HK-2 (cell line): ENCODE data around the gene LIX1L.

Source experiments
- DNase-seq: peaks from one replicate; pipeline ENCODE4 v3.0.0-alpha.2; 2018; ENCODE audit not compliant: unreplicated experiment

Gene LIX1L

GRCh38 chr1:145963265-145964019 is 5.6 kb upstream of the LIX1L start:
- DNase-seq = no peak

DNA sequence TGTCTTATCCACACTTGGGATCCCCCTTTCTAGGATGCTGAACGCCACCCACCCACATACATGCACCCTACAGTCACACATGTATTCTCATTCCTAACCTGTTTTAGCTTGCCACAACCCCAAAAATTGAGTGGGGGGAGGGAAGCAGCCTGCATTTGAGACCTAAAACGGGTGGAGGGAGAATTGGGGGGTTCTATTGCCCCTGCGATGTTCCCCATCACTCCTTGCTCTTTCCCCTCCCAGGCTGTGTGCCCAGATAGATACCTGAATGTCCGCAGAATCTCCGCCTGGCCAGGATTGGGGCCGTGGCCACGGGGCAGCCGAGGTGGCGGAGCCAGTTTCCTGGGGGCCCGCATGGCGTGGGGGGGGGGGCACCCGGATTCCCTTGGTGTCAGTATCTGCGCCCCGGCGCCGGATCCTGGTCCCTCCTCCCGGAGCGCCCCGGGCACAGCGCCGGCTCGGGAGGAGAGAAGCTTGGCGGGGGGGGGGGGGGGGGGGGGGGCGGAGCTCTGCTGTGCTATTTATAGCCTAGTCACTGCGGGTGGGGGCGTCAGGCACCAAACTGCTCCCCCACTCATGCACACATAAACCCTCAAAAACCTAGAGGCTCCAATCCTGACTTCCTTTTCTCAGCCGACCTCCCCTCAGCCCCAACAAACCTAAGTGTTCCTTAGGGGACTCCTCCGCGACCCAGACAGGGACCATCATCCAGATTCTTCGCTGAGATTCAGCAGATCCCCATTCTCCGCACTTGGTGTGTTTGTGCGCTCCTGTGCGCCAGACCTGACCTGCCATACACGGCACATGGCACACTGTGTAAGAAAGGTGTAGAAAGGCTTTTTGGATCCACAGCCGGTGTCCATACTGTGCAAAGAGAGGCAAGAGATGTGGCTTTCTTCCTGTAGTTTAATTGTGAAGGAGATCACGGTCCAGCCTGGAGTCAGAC is 4.6 kb upstream of the LIX1L start:
- DNase-seq = no peak

GRCh38 chr1:145961425-145962156 is 3.8 kb upstream of the LIX1L start:
- no peak for DNase-seq

GRCh38 chr1:145961109-145961424 is 3.2 kb upstream of the LIX1L start:
- DNase-seq = no peak

DNA sequence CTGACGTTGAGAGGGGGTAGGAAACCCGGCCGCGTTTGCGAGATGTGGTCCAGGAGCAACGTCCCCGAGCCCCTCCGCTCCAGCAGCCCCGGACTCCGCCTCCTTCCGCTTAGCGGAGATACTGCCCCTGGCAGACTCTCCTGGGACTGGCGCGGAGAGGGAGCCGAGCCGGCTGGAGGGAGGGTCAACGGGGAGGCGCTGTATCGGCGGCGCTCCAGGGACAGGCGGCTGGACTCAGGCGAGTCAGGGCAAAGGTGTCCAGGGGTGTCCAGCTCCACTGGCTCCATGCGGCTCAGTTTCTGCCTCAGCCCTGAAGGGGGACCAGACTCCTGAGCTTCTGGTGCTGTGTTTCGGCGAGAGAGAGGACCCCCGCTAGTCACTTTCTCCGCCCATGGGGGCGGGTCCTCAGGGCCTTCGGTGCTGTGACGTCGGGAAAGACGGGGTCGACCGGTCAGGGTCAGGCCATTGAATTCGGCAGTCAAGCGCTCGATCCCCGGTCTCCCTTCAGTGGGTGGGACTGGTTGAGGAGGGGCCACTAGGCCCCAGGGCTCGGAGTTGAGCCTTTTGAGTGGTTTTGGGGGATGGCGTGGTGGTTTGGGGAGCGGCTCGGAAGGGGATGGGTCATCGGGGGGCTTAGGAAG is 2.8 kb upstream of the LIX1L start:
- no peak for DNase-seq

- no peak for DNase-seq
These were observed 2.2 kb upstream of the LIX1L start for GRCh38 chr1:145959957-145960467.

DNA sequence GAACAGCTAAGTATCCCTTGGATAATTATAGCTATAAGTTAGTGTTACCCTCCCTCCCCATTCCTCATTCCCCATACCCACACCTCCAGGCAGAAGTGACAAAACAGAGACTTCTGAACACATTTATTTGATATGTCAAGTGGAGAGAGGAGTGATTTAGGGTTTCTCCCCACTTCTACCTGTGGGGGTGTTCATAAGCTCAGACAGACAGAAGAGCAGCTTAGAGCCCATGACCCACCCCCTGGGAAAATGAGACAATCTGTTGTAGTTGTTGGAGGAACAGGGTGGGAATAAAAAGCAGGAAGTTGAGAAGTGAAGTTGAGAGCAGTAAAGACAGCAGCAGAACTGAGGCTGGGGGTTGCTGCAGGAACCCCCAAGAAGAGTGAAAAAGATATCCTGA is 1.5 kb upstream of the LIX1L start:
- no peak for DNase-seq

DNA sequence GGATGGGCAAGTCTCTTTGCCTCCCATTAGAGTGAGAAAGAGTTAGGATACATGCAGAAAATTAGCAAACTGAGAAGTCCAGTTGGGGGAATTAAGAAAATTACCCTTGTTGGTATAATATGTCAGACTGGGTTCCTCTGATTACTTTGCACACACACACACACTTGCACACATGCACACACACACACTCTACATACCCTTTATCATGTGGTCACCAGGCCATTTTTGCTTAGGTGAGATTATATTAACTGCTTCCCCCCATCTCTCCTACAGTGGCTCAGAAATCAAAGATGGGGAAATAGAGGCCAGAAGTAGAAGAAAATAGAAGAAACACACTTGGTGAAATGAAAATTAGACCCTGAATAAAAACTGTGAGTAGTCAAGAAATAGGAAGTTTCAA is 917 bp upstream of the LIX1L start:
- no peak for DNase-seq

DNA sequence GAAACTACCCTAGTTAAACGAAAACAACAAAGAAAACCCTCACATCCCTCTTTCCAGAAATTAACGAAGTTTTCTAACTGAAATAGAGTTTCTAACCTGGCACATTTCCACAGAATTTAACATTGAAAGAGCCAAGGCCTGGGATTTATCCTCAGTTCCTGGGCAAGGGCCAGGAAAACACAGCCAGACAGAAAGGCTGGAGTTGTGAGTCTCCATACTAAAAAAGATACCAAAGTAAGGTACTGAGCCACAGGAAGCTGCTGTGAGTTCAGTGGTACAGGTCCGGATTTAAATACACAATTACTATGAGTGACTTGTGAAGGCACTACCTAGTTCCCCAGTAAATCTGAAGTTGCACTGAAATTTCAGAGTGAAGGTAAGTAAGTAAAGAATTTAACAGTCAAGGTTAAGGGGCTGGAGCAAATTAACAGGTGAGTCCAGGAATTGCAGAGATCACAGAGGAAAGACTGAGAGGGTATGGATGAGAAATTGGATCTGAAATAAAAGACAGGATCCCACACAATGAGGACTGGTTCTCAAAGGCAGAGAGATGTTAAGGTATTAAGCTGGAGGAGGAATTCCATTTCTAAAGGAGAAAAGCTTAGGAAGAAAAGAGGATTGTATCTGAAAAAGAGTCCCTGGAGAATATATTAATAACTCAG is 905 bp downstream of the LIX1L start:
- DNase-seq = no peak

- no peak for DNase-seq
These were observed 1.5 kb downstream of the LIX1L start for GRCh38 chr1:145956361-145956760.

- DNase-seq = no peak
These were observed 2.4 kb downstream of the LIX1L start for GRCh38 chr1:145955436-145955835.

- DNase-seq = no peak
These were observed 4.0 kb downstream of the LIX1L start for GRCh38 chr1:145953861-145954260.

- no peak for DNase-seq
These were observed 4.9 kb downstream of the LIX1L start for GRCh38 chr1:145952903-145953302.

DNA sequence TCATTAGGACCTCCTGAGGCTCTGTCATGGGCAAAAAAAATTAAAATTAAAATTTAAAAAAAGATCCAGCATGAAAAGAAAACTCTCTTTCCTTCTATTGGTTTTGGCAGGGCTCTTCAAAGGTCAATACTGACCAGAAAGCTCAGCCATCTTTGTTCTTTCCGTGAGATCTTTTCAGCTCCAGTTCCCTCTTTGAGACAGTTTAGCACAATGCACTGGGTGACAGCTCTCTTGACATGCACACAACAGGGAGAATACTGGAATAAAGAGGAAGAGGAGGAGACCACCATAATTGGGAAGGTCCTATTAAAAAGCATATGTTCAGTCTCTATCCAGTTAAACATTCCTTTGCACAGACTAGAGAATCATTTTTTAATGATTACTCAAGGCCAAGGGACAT is 6.3 kb downstream of the LIX1L start:
- DNase-seq = no peak

DNA sequence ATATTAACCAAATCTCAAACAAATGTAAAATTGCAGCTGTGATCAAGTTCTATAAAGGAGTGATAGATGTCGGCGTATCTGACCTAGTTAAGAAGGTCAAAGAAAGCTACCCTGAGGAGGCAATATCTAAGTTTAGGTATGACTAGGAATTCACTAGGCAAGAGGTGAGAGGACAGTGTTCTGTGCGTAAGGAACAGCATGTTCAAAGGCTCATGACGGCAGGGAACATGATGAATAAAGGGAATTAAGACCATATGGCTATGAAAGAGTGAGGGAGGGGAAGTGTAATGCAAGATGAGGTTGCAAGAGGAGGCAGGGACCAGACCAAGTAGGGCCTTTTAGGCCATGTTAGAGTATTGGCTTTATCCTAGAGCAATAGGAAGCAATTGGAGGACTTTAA is 8.6 kb downstream of the LIX1L start:
- DNase-seq = no peak

DNA sequence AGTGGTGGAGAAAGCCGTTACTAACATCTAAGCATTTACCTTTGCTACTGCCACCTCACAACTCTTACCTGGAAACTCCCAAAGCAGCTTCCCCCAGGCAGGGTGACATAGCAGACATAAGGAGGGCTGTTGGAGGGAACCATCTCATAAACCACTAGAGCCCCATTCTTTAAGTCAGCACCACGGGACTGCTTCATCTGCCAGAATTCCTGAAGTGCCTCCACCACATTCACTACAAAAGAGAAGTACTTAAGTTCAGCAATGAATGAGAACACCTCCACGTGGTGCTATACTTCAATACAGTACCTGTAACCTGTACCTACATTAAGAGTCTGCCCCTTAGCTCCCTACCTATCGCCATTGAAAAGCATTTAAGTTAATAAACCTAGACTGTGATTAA is 10.3 kb downstream of the LIX1L start:
- DNase-seq = no peak

DNA sequence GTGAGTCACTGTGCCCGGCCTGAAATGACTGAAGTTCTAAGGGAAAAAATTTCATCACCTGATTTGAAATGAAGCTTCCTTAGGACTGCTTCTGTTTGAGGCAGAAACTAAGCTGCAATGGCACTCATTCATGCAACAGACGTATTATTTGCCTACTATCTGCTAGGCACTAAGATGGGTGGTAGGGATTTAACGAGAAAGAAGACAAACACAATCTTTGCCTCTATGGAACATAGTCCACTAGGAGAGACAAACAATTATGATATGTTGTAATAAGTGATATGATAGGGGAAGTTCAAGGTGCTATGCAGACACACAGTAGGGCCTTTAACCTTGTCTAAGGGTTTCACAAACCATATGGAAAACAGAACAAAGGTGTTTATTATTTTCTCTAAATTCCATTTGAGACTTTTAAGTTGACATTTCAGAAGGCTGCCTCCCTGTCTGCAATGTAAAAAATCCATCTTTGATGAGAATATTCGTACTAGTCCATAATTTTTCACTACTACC is 11.3 kb downstream of the LIX1L start:
- no peak for DNase-seq

DNA sequence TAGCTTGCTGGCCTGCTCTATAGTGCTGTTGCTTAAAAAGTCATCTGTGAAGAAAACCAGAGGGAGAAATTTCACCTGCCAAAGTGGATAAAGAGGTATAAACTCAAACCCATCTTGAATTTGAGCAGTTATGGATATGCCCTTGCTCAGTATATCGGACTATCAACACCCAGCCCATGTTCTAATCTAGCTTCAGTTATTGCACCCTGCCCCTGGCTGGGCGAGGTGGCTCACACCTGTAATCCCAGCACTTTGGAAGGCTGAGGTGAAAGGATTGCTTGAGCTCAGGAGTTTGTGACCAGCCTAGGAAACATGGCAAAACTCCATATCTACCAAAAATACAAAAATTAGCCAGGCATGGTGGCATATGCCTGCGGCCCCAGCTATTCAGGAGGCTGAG is 13.3 kb downstream of the LIX1L start:
- no peak for DNase-seq

DNA sequence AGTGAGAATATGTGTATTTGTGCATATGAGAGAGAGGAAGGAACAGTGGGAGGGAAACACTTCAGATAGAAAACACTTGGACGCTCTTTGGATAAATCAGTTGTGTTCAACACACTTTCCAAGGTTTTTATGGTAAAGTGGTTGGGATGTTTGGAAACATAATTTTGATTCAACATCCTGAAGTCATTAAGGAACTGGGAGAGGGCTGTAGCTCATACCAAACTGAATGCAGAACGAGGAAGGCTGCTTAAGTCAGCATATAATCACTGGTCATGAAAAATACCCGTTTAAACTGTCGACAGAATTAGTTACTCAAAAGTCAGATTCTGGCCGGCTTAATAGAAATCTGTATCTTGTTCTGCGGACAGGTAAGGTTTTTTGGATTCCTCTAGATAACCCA is 14.9 kb downstream of the LIX1L start:
- DNase-seq = no peak

- no peak for DNase-seq
These were observed 15.4 kb downstream of the LIX1L start for GRCh38 chr1:145942405-145942804.

DNA sequence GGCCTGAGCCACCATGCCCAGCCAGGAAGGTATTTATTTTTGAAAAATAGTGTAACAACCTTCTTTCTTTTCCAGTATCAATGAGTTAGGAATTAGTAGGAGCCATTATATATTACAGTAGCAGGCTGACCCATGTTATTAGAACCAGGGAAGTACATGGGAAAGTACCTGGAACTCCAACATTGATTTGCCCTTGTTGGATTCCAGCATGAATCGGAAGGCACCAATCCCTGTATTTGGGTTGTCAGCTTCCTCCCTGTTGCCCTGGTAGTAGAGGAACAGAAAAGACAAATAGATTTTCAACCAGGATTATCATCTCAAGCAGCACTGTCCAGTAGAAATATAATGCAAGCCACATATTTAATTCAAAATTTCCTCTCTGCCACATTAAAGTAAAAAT is 20.4 kb downstream of the LIX1L start:
- no peak for DNase-seq
